NCI-H524 (cell line): Measurements from ENCODE around the gene GPR137C.

Experiments used
- DNase-seq, 2 experiments: peaks; one replicate each; lab custom pipeline; 2025; lab: John Stamatoyannopoulos, UW

The GPR137C gene

GRCh38 chr14:52552063-52552988 lies at the start of gene GPR137C, which contains the start of gene TXNDC16:
GPR137C (plus strand) TSS chr14:52552836; CDS start chr14:52553148, 312 bp downstream.
TXNDC16 (minus strand) TSS chr14:52552505; CDS start chr14:52543557, 8,948 bp downstream.
- DNase-seq: peak; percentile 100

GRCh38 chr14:52513249-52513648 lies 39.4 kb upstream of the GPR137C start:
- DNase-seq: no peak

- no peak for DNase-seq
Measured at GRCh38 chr14:52514046-52514811, 38.4 kb upstream of the GPR137C start.

- DNase-seq: no peak
Measured at GRCh38 chr14:52522033-52522432, 30.6 kb upstream of the GPR137C start.

GRCh38 chr14:52522581-52523345 lies 29.9 kb upstream of the GPR137C start:
- no peak for DNase-seq

GRCh38 chr14:52527052-52527451 lies 25.6 kb upstream of the GPR137C start:
- no peak for DNase-seq

- DNase-seq: no peak
Measured at GRCh38 chr14:52531481-52531880, 21.2 kb upstream of the GPR137C start.

- no peak for DNase-seq
Measured at GRCh38 chr14:52536269-52536668, 16.4 kb upstream of the GPR137C start.

- no peak for DNase-seq
Measured at GRCh38 chr14:52538623-52539022, 14.0 kb upstream of the GPR137C start.

GRCh38 chr14:52545584-52546317 lies 6.9 kb upstream of the GPR137C start:
- DNase-seq: no peak

GRCh38 chr14:52546318-52546670 lies 6.3 kb upstream of the GPR137C start:
- DNase-seq: peak in 1 of 2 experiments; percentile 14

GRCh38 chr14:52547027-52547426 lies 5.6 kb upstream of the GPR137C start:
- no peak for DNase-seq

GRCh38 chr14:52547526-52547925 lies 5.1 kb upstream of the GPR137C start:
- no peak for DNase-seq

- DNase-seq: no peak
Measured at GRCh38 chr14:52550661-52551060, 2.0 kb upstream of the GPR137C start.

GRCh38 chr14:52551205-52551604 lies 1.4 kb upstream of the GPR137C start:
- DNase-seq: no peak

GRCh38 chr14:52551696-52552062 lies 957 bp upstream of the GPR137C start:
- DNase-seq: peak; percentile 63 to 74

GRCh38 chr14:52553002-52553670 lies 500 bp downstream of the GPR137C start:
- DNase-seq: peak in 1 of 2 experiments; percentile 57

GRCh38 chr14:52553671-52554575 lies 1.3 kb downstream of the GPR137C start:
- peak; percentile 70 to 94 for DNase-seq

GRCh38 chr14:52558688-52559087 lies 6.1 kb downstream of the GPR137C start:
- no peak for DNase-seq

GRCh38 chr14:52563120-52563519 lies 10.5 kb downstream of the GPR137C start:
- DNase-seq: peak in 1 of 2 experiments; percentile 19
